Vagina (tissue), 2 donors: ENCODE measurements around the gene WSB2. TPM values are rescaled to one million over a fixed set of nuclear protein-coding genes. Genes with fewer than 3 reads are reported as not detected.

Source experiments
- DNase-seq, 2 donors: peaks; one replicate each; pipeline ENCODE4 v3.0.0-alpha.2; 2017; ENCODE audit errors: extremely low spot score in 2 of 2
- H3K27ac ChIP-seq: fragments of 200-600 bp; sonication (generic); one replicate; pipeline ENCODE4 v1.5.1; 2019
- H3K27me3 ChIP-seq: fragments of 200-600 bp; sonication (generic); one replicate; pipeline ENCODE4 v1.5.1; 2019
- H3K36me3 ChIP-seq, 2 donors: fragments of 200-600 bp; sonication (generic); one replicate each; pipeline ENCODE4 v1.5.1; 2017 to 2019
- H3K4me1 ChIP-seq: fragments of 200-600 bp; sonication (generic); one replicate; pipeline ENCODE4 v1.5.1; 2019
- H3K4me3 ChIP-seq, 2 donors: fragments of 200-600 bp; sonication (generic); 1 replicate in 1 of 2; 2 replicates in 1 of 2; pipeline ENCODE4 v1.5.1; 2016 to 2019
- H3K9me3 ChIP-seq: fragments of 200-600 bp; sonication (generic); one replicate; pipeline ENCODE4 v1.5.1; 2019
- POLR2A ChIP-seq, 2 donors: fragments of 450-650 bp; IDR thresholded peaks; one replicate each; pipeline ENCODE4 v1.6.1; 2017; ENCODE audit warnings: antibody characterized with exemption in 2 of 2, mild to moderate bottlenecking in 2 of 2, moderate library complexity in 2 of 2
- POLR2AphosphoS5 ChIP-seq, 2 donors: sonication (generic); formaldehyde crosslinking; IDR thresholded peaks; one replicate each; pipeline ENCODE4 v1.9.0; 2017; ENCODE audit warnings: antibody characterized with exemption in 2 of 2, mild to moderate bottlenecking in 2 of 2, low read depth in 1 of 2; ENCODE audit not compliant: insufficient read depth in 1 of 2
- intact Hi-C: fragments of 100-400 bp; cut with DNase I; formaldehyde crosslinking; loops from one replicate; pipeline ENCODE4 v1.15.1; 2023
- total RNA-seq: library from RNA; depleted of rRNA; stranded (reverse); fragments of >200 nt; gene quantifications from one replicate; pipeline ENCODE4 v1.2.3, GENCODE V29; 2016
- TF ChIP-seq, protein P1 (sequence below), 3 experiments: fragments of 450-650 bp in 2 of 3; fragments of 200-600 bp in 1 of 3; sonication (generic) in 1 of 3; IDR thresholded peaks; one replicate each; pipeline ENCODE4 v1.5.1; 2017 to 2019; ENCODE audit warnings: antibody characterized with exemption in 3 of 3, mild to moderate bottlenecking in 2 of 3, moderate library complexity in 2 of 3

The WSB2 gene
- total RNA-seq, 1 donor from 2014 or later: 44.0 TPM

DNA sequence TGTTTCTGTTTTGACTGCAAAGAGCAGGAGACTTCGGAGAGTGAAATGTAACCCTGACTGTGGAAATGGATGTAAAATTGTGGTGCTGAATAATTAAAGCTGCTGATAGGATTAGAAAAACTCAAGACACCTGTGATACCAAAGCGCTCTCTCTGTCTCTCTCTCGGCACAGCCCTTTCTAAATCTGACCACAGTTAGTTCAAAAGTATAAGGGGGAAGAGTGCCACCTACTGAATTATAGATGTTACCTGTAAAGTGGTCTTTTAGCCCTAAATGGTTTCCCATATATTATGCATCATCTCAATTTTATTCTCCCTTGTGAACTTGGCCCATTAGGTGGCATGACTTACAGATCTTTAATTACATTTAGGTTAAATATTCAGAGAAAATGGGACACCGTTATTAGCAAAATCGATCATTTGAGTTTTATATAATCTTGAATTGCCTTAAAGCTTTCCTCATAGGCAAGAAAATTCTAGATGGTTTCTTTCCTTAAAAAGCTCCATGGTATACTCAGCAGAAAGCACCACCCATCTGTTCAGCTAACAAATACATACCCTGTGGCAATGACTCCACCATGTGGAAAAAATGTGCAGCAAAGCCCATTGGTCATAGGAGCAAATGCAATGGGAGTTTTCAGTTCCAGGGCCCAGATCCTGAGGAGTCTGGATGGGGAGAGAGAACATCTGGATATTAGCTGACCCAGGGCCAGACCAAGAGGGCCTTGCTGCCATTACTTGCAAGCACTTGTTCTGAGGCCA lies 26.4 kb downstream of the WSB2 start:
- H3K36me3 ChIP-seq: peaks cover 0 to 75% of the 10 kb centered on the region in 2 donors
- H3K4me3 ChIP-seq: no peak overlapping the region
- no peaks in the 10 kb centered on the region for H3K4me1 ChIP-seq
- intact Hi-C loops: no loop called here
- no peak for DNase-seq
- no peaks in the 10 kb centered on the region for H3K9me3 ChIP-seq
- no peak for TF ChIP-seq POLR2A (IDR thresholded peaks at IDR 0.05)
- TF ChIP-seq, protein P1, sequence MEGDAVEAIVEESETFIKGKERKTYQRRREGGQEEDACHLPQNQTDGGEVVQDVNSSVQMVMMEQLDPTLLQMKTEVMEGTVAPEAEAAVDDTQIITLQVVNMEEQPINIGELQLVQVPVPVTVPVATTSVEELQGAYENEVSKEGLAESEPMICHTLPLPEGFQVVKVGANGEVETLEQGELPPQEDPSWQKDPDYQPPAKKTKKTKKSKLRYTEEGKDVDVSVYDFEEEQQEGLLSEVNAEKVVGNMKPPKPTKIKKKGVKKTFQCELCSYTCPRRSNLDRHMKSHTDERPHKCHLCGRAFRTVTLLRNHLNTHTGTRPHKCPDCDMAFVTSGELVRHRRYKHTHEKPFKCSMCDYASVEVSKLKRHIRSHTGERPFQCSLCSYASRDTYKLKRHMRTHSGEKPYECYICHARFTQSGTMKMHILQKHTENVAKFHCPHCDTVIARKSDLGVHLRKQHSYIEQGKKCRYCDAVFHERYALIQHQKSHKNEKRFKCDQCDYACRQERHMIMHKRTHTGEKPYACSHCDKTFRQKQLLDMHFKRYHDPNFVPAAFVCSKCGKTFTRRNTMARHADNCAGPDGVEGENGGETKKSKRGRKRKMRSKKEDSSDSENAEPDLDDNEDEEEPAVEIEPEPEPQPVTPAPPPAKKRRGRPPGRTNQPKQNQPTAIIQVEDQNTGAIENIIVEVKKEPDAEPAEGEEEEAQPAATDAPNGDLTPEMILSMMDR (IDR thresholded peaks at IDR 0.05): no peak
- TF ChIP-seq POLR2AphosphoS5 (IDR thresholded peaks at IDR 0.05; ENCODE audit: insufficient read depth in 1 of 2, low read depth in 1 of 2): no peak
- no peaks in the 10 kb centered on the region for H3K27me3 ChIP-seq
- no peak overlapping the region for H3K27ac ChIP-seq

GRCh38 chr12:118033902-118034301 lies 27.1 kb downstream of the WSB2 start:
- Histone ChIP-seq H3K9me3 (no peaks in the 10 kb centered on the region), H3K36me3 (peaks cover 0 to 82% of the 10 kb centered on the region in 2 donors), H3K27ac (no peak overlapping the region), H3K27me3 (no peaks in the 10 kb centered on the region), H3K4me1 (no peaks in the 10 kb centered on the region), H3K4me3 (no peak overlapping the region)
- intact Hi-C loops: no loop called here
- DNase-seq: no peak
- TF ChIP-seq POLR2AphosphoS5 (IDR thresholded peaks at IDR 0.05; ENCODE audit: insufficient read depth in 1 of 2, low read depth in 1 of 2) (no peak), POLR2A (IDR thresholded peaks at IDR 0.05) (no peak)
- TF ChIP-seq, protein P1 (IDR thresholded peaks at IDR 0.05): no peak

- TF ChIP-seq POLR2AphosphoS5 (IDR thresholded peaks at IDR 0.05; ENCODE audit: insufficient read depth in 1 of 2, low read depth in 1 of 2): no peak
- no peak for TF ChIP-seq POLR2A (IDR thresholded peaks at IDR 0.05)
- TF ChIP-seq, protein P1 (IDR thresholded peaks at IDR 0.05): no peak
- H3K27ac ChIP-seq: no peak overlapping the region
- H3K27me3 ChIP-seq: no peaks in the 10 kb centered on the region
- H3K36me3 ChIP-seq: peaks cover 0 to 82% of the 10 kb centered on the region in 2 donors
- no peaks in the 10 kb centered on the region for H3K4me1 ChIP-seq
- intact Hi-C loops: no loop called here
- no peak for DNase-seq
- no peak overlapping the region for H3K4me3 ChIP-seq
- H3K9me3 ChIP-seq: no peaks in the 10 kb centered on the region
Observed at GRCh38 chr12:118033323-118033722, 27.7 kb downstream of the WSB2 start.

DNA sequence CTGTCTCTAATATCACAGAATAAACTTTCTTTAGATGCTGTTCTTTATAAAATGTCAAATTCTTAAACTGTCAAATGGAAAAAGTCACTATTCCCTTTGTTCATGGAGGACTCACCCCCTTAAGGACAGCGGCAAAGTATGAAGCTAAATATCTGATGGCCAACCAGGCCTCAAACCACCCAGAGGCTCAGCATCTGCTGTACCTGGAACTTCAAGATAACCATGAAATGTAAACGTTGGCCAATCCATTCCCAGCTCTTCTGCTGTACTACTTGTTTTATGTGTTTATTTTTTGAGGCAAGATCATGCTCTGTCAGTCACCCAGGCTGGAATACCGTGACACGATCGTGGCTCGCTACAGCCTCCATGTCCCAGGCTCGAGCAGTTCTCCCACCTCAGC lies 28.8 kb downstream of the WSB2 start:
- H3K36me3 ChIP-seq: peaks cover 0 to 81% of the 10 kb centered on the region in 2 donors
- DNase-seq: no peak
- no peak for TF ChIP-seq POLR2AphosphoS5 (IDR thresholded peaks at IDR 0.05; ENCODE audit: insufficient read depth in 1 of 2, low read depth in 1 of 2)
- TF ChIP-seq POLR2A (IDR thresholded peaks at IDR 0.05): no peak
- TF ChIP-seq, protein P1 (IDR thresholded peaks at IDR 0.05): no peak
- H3K9me3 ChIP-seq: no peaks in the 10 kb centered on the region
- H3K4me3 ChIP-seq: no peak overlapping the region
- H3K27ac ChIP-seq: no peak overlapping the region
- H3K27me3 ChIP-seq: no peaks in the 10 kb centered on the region
- no peaks in the 10 kb centered on the region for H3K4me1 ChIP-seq
- intact Hi-C loops: no loop called here

DNA sequence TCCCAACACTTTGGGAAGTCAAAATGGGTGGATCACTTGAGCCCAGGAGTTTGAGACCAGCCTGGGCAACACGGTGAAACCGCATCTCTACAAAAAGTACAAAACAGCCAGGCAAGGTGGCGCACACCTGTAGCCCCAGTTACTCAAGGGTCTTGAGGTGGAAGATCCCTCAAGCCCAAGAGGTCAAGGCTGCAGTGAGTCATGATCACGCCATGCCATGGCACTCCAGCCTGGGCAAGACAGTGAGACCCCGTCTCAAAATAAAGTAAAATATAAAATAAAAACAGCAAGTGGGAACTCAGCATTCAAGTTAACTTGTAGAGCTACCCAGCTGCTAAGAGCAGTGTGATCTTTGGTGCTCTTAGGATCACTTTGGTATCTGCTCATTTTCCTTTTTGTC lies 31.8 kb downstream of the WSB2 start:
- Histone ChIP-seq H3K4me3 (no peak overlapping the region), H3K36me3 (peaks cover 0 to 66% of the 10 kb centered on the region in 2 donors), H3K27ac (no peak overlapping the region), H3K27me3 (no peaks in the 10 kb centered on the region), H3K9me3 (no peaks in the 10 kb centered on the region), H3K4me1 (no peaks in the 10 kb centered on the region)
- TF ChIP-seq POLR2AphosphoS5 (IDR thresholded peaks at IDR 0.05; ENCODE audit: insufficient read depth in 1 of 2, low read depth in 1 of 2) (no peak), POLR2A (IDR thresholded peaks at IDR 0.05) (no peak)
- intact Hi-C loops: no loop called here
- no peak for DNase-seq
